Hepatocyte (in vitro differentiated cells): ENCODE results near the gene NAPA.

Source experiments
- EZH2 ChIP-seq: fragments of 200-600 bp; sonication (generic); IDR thresholded peaks from 2 replicates; pipeline ENCODE4 v1.6.1; 2016; ENCODE audit warnings: antibody characterized with exemption, mild to moderate bottlenecking, borderline replicate concordance
- EZH2phosphoT487 ChIP-seq: fragments of 200-600 bp; sonication (generic); IDR thresholded peaks from one replicate; pipeline ENCODE4 v1.6.1; 2018; ENCODE audit warnings: antibody characterized with exemption, mild to moderate bottlenecking, low read depth, moderate library complexity; ENCODE audit not compliant: unreplicated experiment, severe bottlenecking
- TF ChIP-seq, protein P1 (sequence below): fragments of 200-600 bp; sonication (generic); IDR thresholded peaks from 2 replicates; pipeline ENCODE4 v1.5.1; 2016; ENCODE audit warnings: antibody characterized with exemption, mild to moderate bottlenecking; ENCODE audit not compliant: poor library complexity

DNA sequence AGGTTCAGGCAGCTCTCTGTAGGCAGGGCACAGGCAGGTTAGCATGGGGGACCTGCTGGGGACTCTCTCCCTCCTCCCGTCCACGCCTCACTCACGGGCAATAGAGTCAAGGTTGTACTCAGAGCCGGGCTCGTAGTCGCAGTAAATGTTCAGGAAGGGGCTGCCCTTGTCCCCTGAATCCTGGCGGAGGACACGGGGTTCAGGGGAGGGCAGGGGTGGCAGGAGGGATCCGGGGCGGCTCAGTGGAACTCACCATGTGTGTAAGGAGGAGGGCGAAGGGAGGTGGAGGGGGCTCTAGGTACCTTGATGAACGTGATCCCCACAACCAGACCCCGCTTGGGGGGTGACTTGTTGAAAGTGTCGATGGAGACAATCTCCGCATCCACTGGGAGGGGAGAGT is 31.7 kb downstream of the NAPA start:
- TF ChIP-seq, protein P1, sequence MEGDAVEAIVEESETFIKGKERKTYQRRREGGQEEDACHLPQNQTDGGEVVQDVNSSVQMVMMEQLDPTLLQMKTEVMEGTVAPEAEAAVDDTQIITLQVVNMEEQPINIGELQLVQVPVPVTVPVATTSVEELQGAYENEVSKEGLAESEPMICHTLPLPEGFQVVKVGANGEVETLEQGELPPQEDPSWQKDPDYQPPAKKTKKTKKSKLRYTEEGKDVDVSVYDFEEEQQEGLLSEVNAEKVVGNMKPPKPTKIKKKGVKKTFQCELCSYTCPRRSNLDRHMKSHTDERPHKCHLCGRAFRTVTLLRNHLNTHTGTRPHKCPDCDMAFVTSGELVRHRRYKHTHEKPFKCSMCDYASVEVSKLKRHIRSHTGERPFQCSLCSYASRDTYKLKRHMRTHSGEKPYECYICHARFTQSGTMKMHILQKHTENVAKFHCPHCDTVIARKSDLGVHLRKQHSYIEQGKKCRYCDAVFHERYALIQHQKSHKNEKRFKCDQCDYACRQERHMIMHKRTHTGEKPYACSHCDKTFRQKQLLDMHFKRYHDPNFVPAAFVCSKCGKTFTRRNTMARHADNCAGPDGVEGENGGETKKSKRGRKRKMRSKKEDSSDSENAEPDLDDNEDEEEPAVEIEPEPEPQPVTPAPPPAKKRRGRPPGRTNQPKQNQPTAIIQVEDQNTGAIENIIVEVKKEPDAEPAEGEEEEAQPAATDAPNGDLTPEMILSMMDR, result no peak
- TF ChIP-seq EZH2phosphoT487 (no peak), EZH2 (no peak)
